Stimulated activated CD4-positive, alpha-beta T cell treated with anti-CD3 and anti-CD28 coated beads, Interleukin-2, amount 100 ng/mL, for 48 hours (primary cell): ENCODE measurements around the gene KRT20.
"Not testable (repeated sequence)": the region's sequence is repeated elsewhere in the genome, so short reads cannot be mapped to it uniquely, and the experiment has no call there.

Experiments used
- DNase-seq, 2 donors: peaks; one replicate each; pipeline ENCODE4 v3.0.0-alpha.2; 2020

Gene KRT20

GRCh38 chr17:40895106-40895730 lies 10.2 kb upstream of the KRT20 start:
- DNase-seq: no peak

GRCh38 chr17:40888196-40888720 lies 3.2 kb upstream of the KRT20 start:
- DNase-seq: no peak

- DNase-seq: no peak
Measured at GRCh38 chr17:40886090-40886489, 1.0 kb upstream of the KRT20 start.

GRCh38 chr17:40883626-40884334 lies 1.3 kb downstream of the KRT20 start:
- no peak for DNase-seq

- no peak for DNase-seq
Measured at GRCh38 chr17:40883031-40883430, 2.0 kb downstream of the KRT20 start.

DNA sequence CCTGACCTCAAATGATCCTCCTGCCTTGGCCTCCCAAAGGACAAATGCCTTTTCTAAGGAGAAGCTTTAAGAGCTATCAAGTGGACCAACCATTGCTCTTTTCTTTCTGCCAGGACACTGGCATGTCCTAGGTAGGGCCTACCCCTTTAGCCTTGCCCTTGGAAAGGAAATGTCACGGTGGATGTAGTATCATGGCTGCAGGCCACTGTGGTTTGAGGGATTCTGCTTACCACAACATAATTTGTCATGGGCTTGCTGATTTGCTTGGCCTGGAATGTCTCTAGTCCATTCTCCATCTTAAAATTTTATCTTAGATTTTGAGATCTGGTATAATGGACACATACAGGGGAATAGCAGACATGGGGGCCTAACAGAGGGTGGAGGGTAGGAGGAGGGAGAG lies 6.0 kb downstream of the KRT20 start:
- no peak for DNase-seq

GRCh38 chr17:40878044-40878443 lies 7.0 kb downstream of the KRT20 start:
- no peak for DNase-seq

GRCh38 chr17:40873801-40874200 lies 11.2 kb downstream of the KRT20 start:
- DNase-seq: no peak

DNA sequence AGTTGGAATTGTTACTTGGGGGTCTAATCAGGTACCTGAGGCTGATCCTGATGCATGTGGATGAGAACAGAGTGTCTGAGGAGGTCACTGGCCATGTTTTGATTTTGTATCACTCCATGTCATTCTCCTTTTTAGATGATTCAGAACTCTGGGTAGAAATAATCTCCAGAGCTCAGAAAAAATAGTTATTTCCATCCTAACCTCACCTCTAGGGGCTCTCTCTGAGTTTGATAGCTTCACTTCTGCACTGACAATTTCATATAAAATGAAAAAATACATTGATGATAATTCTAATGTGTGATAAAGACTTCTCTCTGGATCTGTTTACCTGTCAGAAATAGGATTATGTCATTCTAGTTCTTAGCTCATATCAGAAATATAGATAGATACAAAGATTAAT lies 11.8 kb downstream of the KRT20 start:
- DNase-seq: no peak

GRCh38 chr17:40872416-40872815 lies 12.6 kb downstream of the KRT20 start:
- no peak for DNase-seq

- no peak for DNase-seq
Measured at GRCh38 chr17:40871316-40871715, 13.7 kb downstream of the KRT20 start.

DNA sequence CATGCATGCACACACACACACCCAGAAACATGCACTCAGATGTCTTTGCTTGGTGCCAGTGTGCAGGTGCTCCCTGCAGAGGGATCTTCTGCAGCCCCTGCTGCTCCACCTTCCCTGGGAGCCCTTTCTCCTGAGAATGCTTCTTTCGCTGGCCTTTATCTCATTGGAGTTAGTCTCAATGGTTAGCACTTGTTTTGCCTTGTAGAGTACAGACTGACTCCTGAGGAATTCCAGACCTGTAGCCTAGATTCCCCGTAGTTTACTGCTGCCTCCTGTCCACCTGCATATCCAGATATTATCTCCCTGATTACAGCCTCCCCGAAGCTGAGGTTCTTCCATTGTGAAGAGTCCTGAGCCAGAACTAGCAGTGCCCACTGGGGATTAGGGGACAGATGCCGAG lies 14.9 kb downstream of the KRT20 start:
- DNase-seq: no peak

- DNase-seq: no peak
Measured at GRCh38 chr17:40866838-40867237, 18.2 kb downstream of the KRT20 start, which contains the start of gene KRT12. Gene KRT12 (minus strand): TSS chr17:40867223. CDS start chr17:40867186, 37 bp downstream.

DNA sequence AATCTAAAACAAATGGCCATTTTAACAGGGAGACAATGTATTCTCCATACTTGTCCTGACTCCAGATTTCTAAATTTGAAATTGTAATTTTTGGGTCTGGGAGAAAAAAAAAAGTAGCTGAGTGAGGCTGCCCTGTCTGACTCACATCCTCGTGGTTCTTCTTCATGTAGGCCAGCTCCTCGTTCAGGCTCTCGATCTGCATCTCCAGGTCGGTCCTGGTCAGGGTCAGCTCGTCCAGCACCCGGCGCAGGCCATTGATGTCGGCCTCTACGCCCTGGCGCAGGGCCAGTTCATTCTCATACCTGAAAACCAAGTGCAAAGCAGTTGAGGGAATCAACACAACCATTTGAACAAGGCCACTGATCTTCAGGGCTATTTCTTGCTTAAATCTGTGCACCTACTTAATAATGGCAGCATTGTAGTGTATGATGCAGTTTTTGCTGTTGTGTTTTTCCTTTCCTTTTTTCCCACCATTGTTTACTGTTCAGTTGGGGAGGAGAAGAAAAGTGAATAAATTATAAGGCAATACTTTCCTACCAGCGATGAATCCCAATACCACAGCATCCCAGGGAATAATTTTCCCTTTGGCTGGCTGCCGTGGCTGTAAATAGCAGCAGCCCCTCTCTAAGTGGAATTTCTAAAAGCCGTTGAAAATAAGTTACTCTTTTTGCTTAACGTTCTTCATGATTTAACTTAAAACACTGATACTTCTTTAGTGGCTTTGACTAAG lies 20.2 kb downstream of the KRT20 start:
- no peak for DNase-seq

GRCh38 chr17:40862985-40863733 lies 21.9 kb downstream of the KRT20 start:
- no peak for DNase-seq

DNA sequence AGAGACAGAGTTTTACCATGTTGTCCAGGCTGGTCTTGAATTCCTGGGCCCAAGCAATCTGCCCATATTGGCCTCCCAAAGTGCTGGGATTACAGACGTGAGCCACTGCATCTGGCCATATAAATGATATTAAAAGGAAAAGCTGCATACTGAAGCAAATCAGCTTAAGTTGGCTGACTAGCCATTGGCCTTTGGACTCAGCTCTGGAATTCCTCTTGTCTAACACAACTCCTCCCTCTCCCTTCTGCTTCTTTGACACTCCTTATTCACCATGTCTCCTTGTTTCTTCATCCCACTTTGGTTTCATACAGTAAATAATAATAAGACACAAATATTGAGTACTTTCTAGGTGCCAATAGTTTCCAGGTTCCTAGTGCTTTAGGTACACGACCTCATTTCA lies 25.5 kb downstream of the KRT20 start:
- no peak for DNase-seq

GRCh38 chr17:40858667-40859066 lies 26.4 kb downstream of the KRT20 start:
- not testable (repeated sequence) for DNase-seq

- DNase-seq: no peak
Measured at GRCh38 chr17:40857535-40857934, 27.5 kb downstream of the KRT20 start.

DNA sequence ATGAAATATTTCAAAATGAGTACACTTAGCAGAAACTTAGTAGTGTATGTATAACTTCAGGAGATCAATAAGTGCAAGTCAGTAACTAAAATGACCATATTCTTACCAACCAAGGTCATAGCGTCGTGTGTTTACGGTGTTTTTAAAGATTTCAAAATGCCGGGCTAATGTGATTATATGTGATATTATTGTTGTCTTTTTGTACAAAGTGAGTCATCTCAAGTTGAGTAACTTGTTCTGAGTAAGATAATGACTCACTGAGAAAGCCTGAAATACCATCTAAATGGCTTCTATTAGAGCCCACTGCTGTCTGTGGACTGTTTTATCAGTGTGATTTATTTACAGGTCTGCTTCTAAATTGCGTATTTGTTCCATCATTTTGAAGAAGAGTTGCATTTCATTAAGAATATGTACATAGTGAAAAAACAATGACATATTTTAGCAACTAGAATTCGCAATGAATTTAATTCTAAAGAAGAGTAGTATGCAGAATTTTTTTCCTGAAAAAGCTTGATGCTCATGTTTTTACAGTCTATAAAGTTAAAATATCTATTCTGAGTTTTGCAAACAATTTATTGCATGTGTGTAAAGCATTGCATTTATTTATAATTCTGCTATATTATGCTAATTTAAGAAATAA lies 30.7 kb downstream of the KRT20 start:
- no peak for DNase-seq

DNA sequence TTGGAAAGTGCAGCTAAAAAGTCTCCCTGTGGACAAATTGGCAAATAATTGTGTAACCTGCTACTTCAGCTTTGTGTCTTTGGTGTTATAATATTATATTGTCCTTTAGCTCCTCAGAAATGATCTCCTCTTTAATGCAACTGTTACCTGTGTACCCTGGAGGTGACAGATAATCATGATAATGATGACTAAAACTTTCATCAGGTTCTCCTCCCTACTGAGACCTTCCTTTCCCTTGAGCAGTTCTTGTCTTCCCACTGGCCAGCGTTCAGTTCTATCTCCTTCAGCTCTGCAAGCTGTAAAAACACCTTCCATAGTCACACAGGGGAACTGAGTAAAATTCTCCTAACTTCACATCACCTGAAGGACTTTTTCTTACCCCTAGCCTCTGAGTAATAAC lies 32.7 kb downstream of the KRT20 start:
- DNase-seq: no peak

- no peak for DNase-seq
Measured at GRCh38 chr17:40850293-40850972, 34.6 kb downstream of the KRT20 start.

DNA sequence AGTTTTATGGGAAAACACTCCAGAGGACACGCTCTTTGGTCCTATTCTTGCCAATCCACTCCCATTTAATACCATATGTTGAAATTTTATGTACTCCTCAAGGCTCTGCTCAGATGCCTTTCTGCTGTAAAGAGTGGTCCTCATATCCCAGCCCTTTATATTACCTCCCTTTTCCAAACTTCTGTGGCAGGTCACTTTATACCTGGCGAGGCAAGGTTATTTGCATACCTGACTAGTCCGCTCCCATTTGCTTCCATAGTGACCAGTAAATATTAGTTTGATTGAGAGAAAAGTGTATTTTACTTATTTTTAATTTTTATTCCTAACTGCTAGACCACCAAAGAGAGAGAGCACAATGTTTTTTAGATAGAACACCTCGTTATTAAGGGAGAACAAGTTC lies 35.3 kb downstream of the KRT20 start:
- no peak for DNase-seq
